Type B pancreatic cell (in vitro differentiated cells): Measurements from ENCODE around the gene ACTL9. TPM values are rescaled to one million over a fixed set of nuclear protein-coding genes. Genes with fewer than 3 reads are reported as not detected.
"Not testable (repeated sequence)": the region's sequence is repeated elsewhere in the genome, so short reads cannot be mapped to it uniquely, and the experiment has no call there.

Source experiments
- DNase-seq: peaks from one replicate; pipeline ENCODE4 v3.0.0; 2021; ENCODE audit warnings: mixed read lengths; ENCODE audit not compliant: unreplicated experiment; ENCODE audit errors: extremely low spot score
- H3K27ac Mint-ChIP-seq: 2 replicates; pipeline ENCODE4 v1.8.0; 2021; ENCODE audit warnings: mild to moderate bottlenecking, mixed read lengths
- H3K27me3 Mint-ChIP-seq: 2 replicates; pipeline ENCODE4 v1.8.0; 2021; ENCODE audit warnings: mixed read lengths
- H3K36me3 Mint-ChIP-seq: 2 replicates; pipeline ENCODE4 v1.8.0; 2021; ENCODE audit warnings: mixed read lengths
- H3K4me1 Mint-ChIP-seq: one replicate; pipeline ENCODE4 v1.8.0; 2021; ENCODE audit warnings: mixed read lengths; ENCODE audit not compliant: unreplicated experiment
- H3K4me3 Mint-ChIP-seq: 2 replicates; pipeline ENCODE4 v1.8.0; 2021; ENCODE audit warnings: mild to moderate bottlenecking, mixed read lengths
- H3K9me3 Mint-ChIP-seq: 2 replicates; pipeline ENCODE4 v1.8.0; 2021; ENCODE audit warnings: mixed read lengths
- long read RNA-seq: library from polyadenylated mRNA; unstranded; transcript quantifications from one replicate; pipeline ENCODE4 v2.0.0, GENCODE V29; 2020
- total RNA-seq: library from RNA; stranded (reverse); gene quantifications from 2 replicates; pipeline ENCODE4 v1.2.1, GENCODE V29; 2021; ENCODE audit warnings: low replicate concordance
- TF ChIP-seq, protein P1 (sequence below): fragments of 200-600 bp; sonication (generic); conservative IDR thresholded peaks from 2 replicates; pipeline ENCODE4 v1.5.0; 2021; ENCODE audit warnings: antibody characterized with exemption, mild to moderate bottlenecking

ACTL9 gene, protein sequence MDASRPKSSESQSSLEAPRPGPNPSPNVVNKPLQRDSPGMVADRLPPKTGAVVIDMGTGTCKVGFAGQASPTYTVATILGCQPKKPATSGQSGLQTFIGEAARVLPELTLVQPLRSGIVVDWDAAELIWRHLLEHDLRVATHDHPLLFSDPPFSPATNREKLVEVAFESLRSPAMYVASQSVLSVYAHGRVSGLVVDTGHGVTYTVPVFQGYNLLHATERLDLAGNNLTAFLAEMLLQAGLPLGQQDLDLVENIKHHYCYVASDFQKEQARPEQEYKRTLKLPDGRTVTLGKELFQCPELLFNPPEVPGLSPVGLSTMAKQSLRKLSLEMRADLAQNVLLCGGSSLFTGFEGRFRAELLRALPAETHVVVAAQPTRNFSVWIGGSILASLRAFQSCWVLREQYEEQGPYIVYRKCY
- total RNA-seq: not detected in 2 replicates
- long read RNA-seq: 0 reads

DNA sequence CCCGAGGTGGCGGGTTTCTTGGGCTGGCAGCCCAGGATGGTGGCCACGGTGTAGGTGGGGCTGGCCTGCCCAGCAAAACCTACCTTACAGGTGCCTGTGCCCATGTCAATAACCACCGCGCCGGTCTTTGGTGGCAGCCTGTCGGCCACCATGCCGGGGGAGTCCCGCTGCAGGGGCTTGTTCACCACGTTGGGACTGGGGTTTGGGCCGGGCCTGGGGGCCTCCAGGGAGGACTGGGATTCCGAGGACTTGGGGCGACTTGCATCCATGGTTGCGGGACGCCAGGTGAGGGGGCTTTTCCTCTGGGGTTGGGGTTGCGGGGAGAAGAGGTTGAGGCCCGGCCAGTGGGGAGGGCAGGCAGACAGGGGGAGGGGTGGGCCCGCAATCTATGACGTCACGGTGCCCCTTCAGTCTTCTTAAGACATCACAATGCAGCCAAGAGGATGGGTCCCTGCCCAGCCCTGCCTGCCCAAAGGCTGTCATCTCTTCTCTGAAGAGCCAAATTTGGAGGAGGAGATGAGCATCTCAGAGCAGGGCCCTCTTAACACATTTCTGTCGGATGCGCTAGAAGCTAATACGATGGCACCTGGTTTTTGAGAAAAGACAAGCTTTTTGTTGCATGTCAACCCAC, at the start of gene ACTL9:
TSS of gene ACTL9 (minus strand) at position 363 of the 631 bp plus-strand sequence. CDS start at position 269, 94 bp downstream.
- Mint-ChIP-seq H3K4me3 (no peak within 1 kb of the TSS), H3K9me3 (no peaks in the 10 kb centered on the region), H3K27ac (no peak within 1 kb of the TSS), H3K4me1 (no peaks in the 10 kb centered on the region), H3K36me3 (no peaks in the 10 kb centered on the region), H3K27me3 (peaks cover 12% of the 10 kb centered on the region)
- peak; percentile 62 for DNase-seq
- TF ChIP-seq, protein P1, sequence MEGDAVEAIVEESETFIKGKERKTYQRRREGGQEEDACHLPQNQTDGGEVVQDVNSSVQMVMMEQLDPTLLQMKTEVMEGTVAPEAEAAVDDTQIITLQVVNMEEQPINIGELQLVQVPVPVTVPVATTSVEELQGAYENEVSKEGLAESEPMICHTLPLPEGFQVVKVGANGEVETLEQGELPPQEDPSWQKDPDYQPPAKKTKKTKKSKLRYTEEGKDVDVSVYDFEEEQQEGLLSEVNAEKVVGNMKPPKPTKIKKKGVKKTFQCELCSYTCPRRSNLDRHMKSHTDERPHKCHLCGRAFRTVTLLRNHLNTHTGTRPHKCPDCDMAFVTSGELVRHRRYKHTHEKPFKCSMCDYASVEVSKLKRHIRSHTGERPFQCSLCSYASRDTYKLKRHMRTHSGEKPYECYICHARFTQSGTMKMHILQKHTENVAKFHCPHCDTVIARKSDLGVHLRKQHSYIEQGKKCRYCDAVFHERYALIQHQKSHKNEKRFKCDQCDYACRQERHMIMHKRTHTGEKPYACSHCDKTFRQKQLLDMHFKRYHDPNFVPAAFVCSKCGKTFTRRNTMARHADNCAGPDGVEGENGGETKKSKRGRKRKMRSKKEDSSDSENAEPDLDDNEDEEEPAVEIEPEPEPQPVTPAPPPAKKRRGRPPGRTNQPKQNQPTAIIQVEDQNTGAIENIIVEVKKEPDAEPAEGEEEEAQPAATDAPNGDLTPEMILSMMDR: peak; percentile 6

DNA sequence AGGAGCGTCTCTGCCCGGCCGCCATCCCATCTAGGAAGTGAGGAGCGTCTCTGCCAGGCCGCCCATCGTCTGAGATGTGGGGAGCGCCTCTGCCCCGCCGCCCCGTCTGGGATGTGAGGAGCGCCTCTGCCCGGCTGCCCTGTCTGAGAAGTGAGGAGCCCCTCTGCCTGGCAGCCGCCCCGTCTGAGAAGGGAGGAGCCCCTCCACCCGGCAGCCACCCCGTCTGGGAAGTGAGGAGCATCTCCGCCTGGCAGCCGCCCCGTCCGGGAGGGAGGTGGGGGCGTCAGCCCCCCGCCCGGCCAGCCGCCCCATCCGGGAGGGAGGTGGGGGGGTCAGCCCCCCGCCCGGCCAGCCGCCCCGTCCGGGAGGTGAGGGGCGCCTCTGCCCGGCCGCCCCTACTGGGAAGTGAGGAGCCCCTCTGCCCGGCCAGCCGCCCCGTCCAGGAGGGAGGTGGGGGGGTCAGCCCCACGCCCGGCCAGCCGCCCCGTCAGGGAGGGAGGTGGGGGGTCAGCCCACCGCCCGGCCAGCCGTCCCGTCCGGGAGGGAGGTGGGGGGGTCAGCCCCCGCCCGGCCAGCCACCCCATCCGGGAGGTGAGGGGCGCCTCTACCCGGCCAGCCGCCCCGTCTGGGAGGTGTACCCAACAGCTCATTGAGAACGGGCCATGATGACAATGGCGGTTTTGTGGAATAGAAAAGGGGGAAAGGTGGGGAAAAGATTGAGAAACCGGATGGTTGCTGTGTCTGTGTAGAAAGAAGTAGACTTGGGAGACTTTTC, 40.9 kb upstream of the ACTL9 start:
- H3K27me3 Mint-ChIP-seq, H3K4me3 Mint-ChIP-seq, H3K36me3 Mint-ChIP-seq, H3K27ac Mint-ChIP-seq, H3K9me3 Mint-ChIP-seq, H3K4me1 Mint-ChIP-seq: not testable (repeated sequence)
- DNase-seq: peak; percentile 34

DNA sequence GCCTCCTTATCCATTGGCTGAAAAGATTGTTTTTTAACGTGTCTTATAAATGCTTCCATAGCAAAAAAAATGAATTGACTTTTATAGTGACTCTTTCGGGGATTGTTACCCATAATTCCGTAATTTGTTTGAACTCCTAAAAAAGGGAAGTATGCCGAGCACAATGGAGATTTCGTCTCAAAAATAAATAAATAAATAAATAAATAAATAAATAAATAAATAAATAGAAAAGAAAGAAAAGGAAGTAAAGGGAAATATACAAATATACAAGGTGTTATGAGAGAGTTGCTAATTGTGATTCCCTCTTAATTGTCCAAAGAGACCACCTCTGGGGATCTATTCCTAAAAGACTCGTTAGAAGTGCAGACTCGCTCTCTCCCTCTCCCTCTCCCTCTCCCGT, 39.8 kb upstream of the ACTL9 start:
- Mint-ChIP-seq H3K4me1 (no peaks in the 10 kb centered on the region), H3K27me3 (no peaks in the 10 kb centered on the region), H3K36me3 (no peaks in the 10 kb centered on the region), H3K4me3 (no peak overlapping the region), H3K27ac (no peak overlapping the region), H3K9me3 (no peaks in the 10 kb centered on the region)
- DNase-seq: no peak
- TF ChIP-seq, protein P1: no peak

DNA sequence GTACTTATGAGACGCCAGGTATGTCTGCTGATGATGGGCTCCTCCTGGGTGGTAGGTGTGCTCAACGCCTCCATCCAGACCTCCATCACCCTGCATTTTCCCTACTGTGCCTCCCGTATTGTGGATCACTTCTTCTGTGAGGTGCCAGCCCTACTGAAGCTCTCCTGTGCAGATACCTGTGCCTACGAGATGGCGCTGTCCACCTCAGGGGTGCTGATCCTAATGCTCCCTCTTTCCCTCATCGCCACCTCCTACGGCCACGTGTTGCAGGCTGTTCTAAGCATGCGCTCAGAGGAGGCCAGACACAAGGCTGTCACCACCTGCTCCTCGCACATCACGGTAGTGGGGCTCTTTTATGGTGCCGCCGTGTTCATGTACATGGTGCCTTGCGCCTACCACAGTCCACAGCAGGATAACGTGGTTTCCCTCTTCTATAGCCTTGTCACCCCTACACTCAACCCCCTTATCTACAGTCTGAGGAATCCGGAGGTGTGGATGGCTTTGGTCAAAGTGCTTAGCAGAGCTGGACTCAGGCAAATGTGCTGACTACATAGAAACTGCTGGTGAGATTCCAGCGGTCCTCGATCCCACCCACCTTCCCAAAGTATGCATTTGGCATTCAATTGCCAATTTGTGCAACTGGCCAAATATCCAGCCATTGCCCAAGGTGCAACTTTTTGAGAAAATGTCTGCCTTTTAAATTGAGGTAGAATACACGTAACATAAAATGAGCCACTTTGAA, 33.0 kb upstream of the ACTL9 start:
- H3K27me3 Mint-ChIP-seq: no peaks in the 10 kb centered on the region
- H3K36me3 Mint-ChIP-seq: no peaks in the 10 kb centered on the region
- peak; percentile 45 for DNase-seq
- H3K9me3 Mint-ChIP-seq: no peaks in the 10 kb centered on the region
- H3K4me1 Mint-ChIP-seq: no peaks in the 10 kb centered on the region
- H3K4me3 Mint-ChIP-seq: no peak overlapping the region
- no peak overlapping the region for H3K27ac Mint-ChIP-seq
- TF ChIP-seq, protein P1: no peak

DNA sequence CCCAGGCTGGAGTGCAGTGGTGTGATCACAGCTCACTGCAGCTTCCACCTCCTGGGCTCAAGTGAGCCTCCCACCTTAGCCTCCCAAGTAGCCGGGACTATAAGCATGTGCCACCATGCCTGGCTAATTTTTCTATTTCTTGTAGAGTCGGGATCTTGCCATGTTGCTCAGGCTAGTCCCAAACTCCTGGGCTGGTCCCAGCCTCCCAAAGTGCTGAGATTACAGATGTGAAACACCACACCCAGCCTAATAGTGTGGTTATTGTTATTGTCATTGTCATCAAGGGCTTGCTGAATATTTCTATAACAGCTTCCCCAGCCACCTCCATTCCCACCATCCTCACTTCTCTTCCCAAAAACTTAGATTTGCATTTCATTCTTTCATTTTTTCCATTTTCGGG, 25.7 kb upstream of the ACTL9 start:
- H3K4me3 Mint-ChIP-seq: no peak overlapping the region
- peak; percentile 1 for DNase-seq
- H3K4me1 Mint-ChIP-seq: no peaks in the 10 kb centered on the region
- TF ChIP-seq, protein P1: no peak
- no peaks in the 10 kb centered on the region for H3K36me3 Mint-ChIP-seq
- H3K27ac Mint-ChIP-seq: no peak overlapping the region
- H3K9me3 Mint-ChIP-seq: no peaks in the 10 kb centered on the region
- H3K27me3 Mint-ChIP-seq: no peaks in the 10 kb centered on the region
